PC-3 (cell line): ENCODE data around the gene SEC23IP. TPM values are rescaled to one million over a fixed set of nuclear protein-coding genes. Genes with fewer than 3 reads are reported as not detected.

Experiments
- ATAC-seq: fragments of 200-7000 bp; cut with Tn5 transposase; 2 replicates; pipeline ENCODE4 v1.9.1; 2020; ENCODE audit warnings: mild to moderate bottlenecking, moderate library complexity
- BruUV-seq: library from RNA; stranded (reverse); fragments of 400-500 nt; replicated peaks from 2 replicates; lab custom pipeline; 2021; lab: Mats Ljungman, UMichigan
- CTCF ChIA-PET: fragments of 300-600 bp; sonication (Branson Sonifier 250); formaldehyde crosslinking; loops from one replicate; lab custom pipeline; 2022; ENCODE audit warnings: antibody characterized with exemption; lab: Charles Lee
- POLR2A ChIA-PET: fragments of 300-600 bp; sonication (Branson Sonifier 250); formaldehyde crosslinking; loops from one replicate; lab custom pipeline; 2022; ENCODE audit warnings: antibody characterized with exemption; ENCODE audit not compliant: unreplicated experiment; lab: Charles Lee
- DNase-seq: peaks from one replicate; pipeline ENCODE4 v3.0.0-alpha.2; 2015
- H2AFZ ChIP-seq: fragments of 300-600 bp; sonication (generic); 2 replicates; pipeline ENCODE4 v1.6.0; 2016; ENCODE audit warnings: antibody characterized with exemption, low read length
- H3F3A ChIP-seq: fragments of 300-600 bp; sonication (generic); one replicate; pipeline ENCODE4 v1.6.0; 2017; ENCODE audit warnings: antibody characterized with exemption, low read length, control low read depth, mild to moderate bottlenecking; ENCODE audit not compliant: unreplicated experiment
- H3K27ac ChIP-seq: fragments of 300-600 bp; sonication (generic); 2 replicates; pipeline ENCODE4 v1.5.1; 2016; ENCODE audit warnings: mild to moderate bottlenecking, low read length
- H3K27me3 ChIP-seq: fragments of 300-600 bp; sonication (generic); 2 replicates; pipeline ENCODE4 v1.6.1; 2016; ENCODE audit warnings: low read length, mixed read lengths
- H3K36me3 ChIP-seq: fragments of 300-600 bp; sonication (generic); 2 replicates; pipeline ENCODE4 v1.6.1; 2016; ENCODE audit warnings: low read depth, mixed run types, low read length, mixed read lengths
- H3K4me1 ChIP-seq: fragments of 300-600 bp; sonication (generic); 2 replicates; pipeline ENCODE4 v1.5.1; 2016; ENCODE audit warnings: low read length; ENCODE audit not compliant: insufficient read depth
- H3K4me2 ChIP-seq: fragments of 300-600 bp; sonication (generic); 2 replicates; pipeline ENCODE4 v1.6.0; 2016; ENCODE audit warnings: low read length
- H3K4me3 ChIP-seq: fragments of 300-600 bp; sonication (generic); 2 replicates; pipeline ENCODE4 v1.5.1; 2016; ENCODE audit warnings: mild to moderate bottlenecking, low read length, mixed read lengths
- H3K79me2 ChIP-seq: fragments of 300-600 bp; sonication (generic); 2 replicates; pipeline ENCODE4 v1.6.1; 2017; ENCODE audit warnings: low read length, mixed read lengths
- H3K9ac ChIP-seq: fragments of 300-600 bp; sonication (generic); 2 replicates; pipeline ENCODE4 v1.6.0; 2016; ENCODE audit warnings: mild to moderate bottlenecking, low read length
- H3K9me2 ChIP-seq: fragments of 300-600 bp; sonication (generic); replicated peaks from 2 replicates; pipeline ENCODE4 v1.6.1; 2016; ENCODE audit warnings: mixed run types, low read length, mixed read lengths
- H3K9me3 ChIP-seq: fragments of 300-600 bp; sonication (generic); 2 replicates; pipeline ENCODE4 v1.6.1; 2016; ENCODE audit warnings: low read length, mixed read lengths
- H4K20me1 ChIP-seq: fragments of 300-600 bp; sonication (generic); 2 replicates; pipeline ENCODE4 v1.6.1; 2016; ENCODE audit warnings: low read length, mixed read lengths
- EZH2 ChIP-seq: fragments of 300-600 bp; sonication (generic); IDR thresholded peaks from one replicate; pipeline ENCODE4 v1.6.1; 2017; ENCODE audit warnings: antibody characterized with exemption, mild to moderate bottlenecking, low read length; ENCODE audit not compliant: unreplicated experiment
- EZH2phosphoT487 ChIP-seq: fragments of 300-600 bp; sonication (generic); IDR thresholded peaks from 2 replicates; pipeline ENCODE4 v1.6.1; 2018; ENCODE audit warnings: mild to moderate bottlenecking, antibody characterized with exemption, low read length, borderline replicate concordance
- intact Hi-C: fragments of 100-400 bp; cut with micrococcal nuclease; formaldehyde crosslinking; loops from 2 replicates; pipeline ENCODE4 v1.9.0; 2023
- total RNA-seq: library from RNA; depleted of rRNA; stranded (reverse); fragments of >200 nt; gene quantifications from 2 replicates; pipeline ENCODE4 v1.2.3, GENCODE V29; 2014
- TF ChIP-seq, protein P1 (sequence below): fragments of 300-600 bp; sonication (generic); conservative IDR thresholded peaks from 2 replicates; pipeline ENCODE4 v1.5.1; 2017; ENCODE audit warnings: antibody characterized with exemption, low read depth, mild to moderate bottlenecking, low read length

SEC23IP gene
- total RNA-seq, 1 experiment from 2014 or later, result 42.7 TPM

DNA sequence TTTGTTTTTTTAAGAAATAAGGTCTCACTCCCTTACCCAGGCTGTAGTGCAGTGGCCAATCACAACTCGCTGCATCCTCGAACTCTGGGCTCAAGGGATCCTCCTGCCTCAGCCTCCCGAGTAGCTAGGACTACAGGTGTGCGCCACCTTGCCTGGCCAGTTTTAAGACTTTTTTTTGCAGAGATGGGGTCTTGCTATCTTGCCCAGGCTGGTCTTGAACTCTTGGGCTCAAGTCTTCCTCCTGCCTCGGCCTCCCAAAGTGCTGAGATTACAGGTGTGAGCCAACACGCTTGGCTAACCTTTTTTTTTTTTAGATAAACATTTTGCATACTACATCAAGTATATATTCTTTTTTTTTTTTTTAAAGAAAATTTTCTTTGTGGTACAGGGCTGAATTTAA, 18.2 kb downstream of the SEC23IP start:
- H3K27ac ChIP-seq, result no peak overlapping the region
- intact Hi-C loops, result no loop called here
- peaks cover 5% of the 10 kb centered on the region; the same call in 1 of the 2 replicates for H3K36me3 ChIP-seq
- no peaks in the 10 kb centered on the region for H3K27me3 ChIP-seq
- ChIA-PET POLR2A (no interaction called here), CTCF (no interaction called here)
- no peaks in the 10 kb centered on the region for H3K9me3 ChIP-seq
- no peaks in the 10 kb centered on the region for H3K4me1 ChIP-seq
- H3F3A ChIP-seq, result no peaks in the 10 kb centered on the region
- no peak overlapping the region for H3K4me2 ChIP-seq
- no peaks in the 10 kb centered on the region for H3K79me2 ChIP-seq
- no TSS peak for BruUV-seq
- DNase-seq (no peak), ATAC-seq (no peak)
- no peak for TF ChIP-seq EZH2phosphoT487
- TF ChIP-seq EZH2, result no peak
- TF ChIP-seq, protein P1, sequence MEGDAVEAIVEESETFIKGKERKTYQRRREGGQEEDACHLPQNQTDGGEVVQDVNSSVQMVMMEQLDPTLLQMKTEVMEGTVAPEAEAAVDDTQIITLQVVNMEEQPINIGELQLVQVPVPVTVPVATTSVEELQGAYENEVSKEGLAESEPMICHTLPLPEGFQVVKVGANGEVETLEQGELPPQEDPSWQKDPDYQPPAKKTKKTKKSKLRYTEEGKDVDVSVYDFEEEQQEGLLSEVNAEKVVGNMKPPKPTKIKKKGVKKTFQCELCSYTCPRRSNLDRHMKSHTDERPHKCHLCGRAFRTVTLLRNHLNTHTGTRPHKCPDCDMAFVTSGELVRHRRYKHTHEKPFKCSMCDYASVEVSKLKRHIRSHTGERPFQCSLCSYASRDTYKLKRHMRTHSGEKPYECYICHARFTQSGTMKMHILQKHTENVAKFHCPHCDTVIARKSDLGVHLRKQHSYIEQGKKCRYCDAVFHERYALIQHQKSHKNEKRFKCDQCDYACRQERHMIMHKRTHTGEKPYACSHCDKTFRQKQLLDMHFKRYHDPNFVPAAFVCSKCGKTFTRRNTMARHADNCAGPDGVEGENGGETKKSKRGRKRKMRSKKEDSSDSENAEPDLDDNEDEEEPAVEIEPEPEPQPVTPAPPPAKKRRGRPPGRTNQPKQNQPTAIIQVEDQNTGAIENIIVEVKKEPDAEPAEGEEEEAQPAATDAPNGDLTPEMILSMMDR, result no peak
- H4K20me1 ChIP-seq, result no peaks in the 10 kb centered on the region
- no peak overlapping the region for H3K9ac ChIP-seq
- no peaks in the 10 kb centered on the region for H3K9me2 ChIP-seq
- no peak overlapping the region for H3K4me3 ChIP-seq
- H2AFZ ChIP-seq, result no peak overlapping the region

DNA sequence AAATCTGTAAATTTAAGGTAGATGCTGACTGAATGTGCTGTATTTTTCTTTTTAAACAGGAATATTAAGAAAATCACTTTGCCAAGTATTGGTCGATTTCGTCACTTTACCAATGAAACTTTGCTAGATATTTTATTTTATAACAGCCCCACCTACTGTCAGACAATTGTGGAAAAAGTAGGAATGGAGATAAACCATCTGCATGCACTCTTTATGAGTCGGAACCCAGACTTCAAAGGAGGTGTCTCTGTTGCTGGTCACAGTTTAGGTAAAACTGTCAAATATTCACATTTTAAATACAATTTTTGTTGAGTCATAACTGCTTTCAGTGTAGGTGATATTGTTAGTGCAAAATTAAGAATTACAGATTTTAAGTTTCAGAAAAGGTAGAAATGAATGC, 25.2 kb downstream of the SEC23IP start:
- BruUV-seq, result no TSS peak
- ATAC-seq (no peak), DNase-seq (peak; percentile 6)
- TF ChIP-seq EZH2, result no peak
- TF ChIP-seq, protein P1, result peak; percentile 34
- no peak overlapping the region for H3K27ac ChIP-seq
- no peaks in the 10 kb centered on the region for H3K9me2 ChIP-seq
- no peaks in the 10 kb centered on the region for H4K20me1 ChIP-seq
- no peaks in the 10 kb centered on the region for H3K9me3 ChIP-seq
- intact Hi-C loops, result no loop called here
- no peak overlapping the region for H3K4me3 ChIP-seq
- no peak overlapping the region for H2AFZ ChIP-seq
- no peaks in the 10 kb centered on the region for H3K4me1 ChIP-seq
- peaks cover 38% of the 10 kb centered on the region for H3K36me3 ChIP-seq
- no peak overlapping the region for H3K4me2 ChIP-seq
- no peak overlapping the region for H3K9ac ChIP-seq
- no peaks in the 10 kb centered on the region for H3K79me2 ChIP-seq
- no peaks in the 10 kb centered on the region for H3K27me3 ChIP-seq
- POLR2A ChIA-PET, result no interaction called here
- CTCF ChIA-PET, result no interaction called here
- H3F3A ChIP-seq, result no peaks in the 10 kb centered on the region

DNA sequence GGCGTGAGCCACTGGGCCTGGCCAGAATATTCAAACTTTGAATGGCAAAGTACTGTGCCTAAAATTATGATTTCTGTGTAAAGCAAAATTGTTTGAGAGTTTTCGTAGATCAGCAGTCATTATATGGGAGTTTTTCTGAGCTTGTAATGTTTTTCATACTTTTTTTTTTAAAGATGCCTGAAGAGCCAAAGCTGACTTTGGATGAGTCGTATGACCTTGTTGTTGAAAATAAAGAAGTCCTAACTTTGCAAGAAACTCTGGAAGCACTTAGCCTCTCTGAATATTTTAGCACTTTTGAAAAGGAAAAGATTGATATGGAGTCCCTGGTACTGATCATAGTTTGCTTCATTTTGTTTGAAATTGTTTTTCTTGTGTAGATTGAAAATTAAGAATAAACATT, 26.7 kb downstream of the SEC23IP start:
- intact Hi-C loops, result no loop called here
- Histone ChIP-seq H3K27ac (no peak overlapping the region), H3K4me2 (no peak overlapping the region), H3K9ac (no peak overlapping the region), H3K4me3 (no peak overlapping the region), H3K9me3 (no peaks in the 10 kb centered on the region), H3K36me3 (peaks cover 36% of the 10 kb centered on the region), H2AFZ (no peak overlapping the region), H3K79me2 (no peaks in the 10 kb centered on the region), H3K4me1 (no peaks in the 10 kb centered on the region), H3K27me3 (no peaks in the 10 kb centered on the region), H4K20me1 (no peaks in the 10 kb centered on the region), H3F3A (no peaks in the 10 kb centered on the region), H3K9me2 (no peaks in the 10 kb centered on the region)
- ATAC-seq (no peak), DNase-seq (no peak)
- no TSS peak for BruUV-seq
- no peak for TF ChIP-seq EZH2
- TF ChIP-seq, protein P1, result no peak
- TF ChIP-seq EZH2phosphoT487, result no peak
- CTCF ChIA-PET, result no interaction called here
- POLR2A ChIA-PET, result no interaction called here
